Measurements from ENCODE around the gene SHROOM3.

SHROOM3 gene

DNA sequence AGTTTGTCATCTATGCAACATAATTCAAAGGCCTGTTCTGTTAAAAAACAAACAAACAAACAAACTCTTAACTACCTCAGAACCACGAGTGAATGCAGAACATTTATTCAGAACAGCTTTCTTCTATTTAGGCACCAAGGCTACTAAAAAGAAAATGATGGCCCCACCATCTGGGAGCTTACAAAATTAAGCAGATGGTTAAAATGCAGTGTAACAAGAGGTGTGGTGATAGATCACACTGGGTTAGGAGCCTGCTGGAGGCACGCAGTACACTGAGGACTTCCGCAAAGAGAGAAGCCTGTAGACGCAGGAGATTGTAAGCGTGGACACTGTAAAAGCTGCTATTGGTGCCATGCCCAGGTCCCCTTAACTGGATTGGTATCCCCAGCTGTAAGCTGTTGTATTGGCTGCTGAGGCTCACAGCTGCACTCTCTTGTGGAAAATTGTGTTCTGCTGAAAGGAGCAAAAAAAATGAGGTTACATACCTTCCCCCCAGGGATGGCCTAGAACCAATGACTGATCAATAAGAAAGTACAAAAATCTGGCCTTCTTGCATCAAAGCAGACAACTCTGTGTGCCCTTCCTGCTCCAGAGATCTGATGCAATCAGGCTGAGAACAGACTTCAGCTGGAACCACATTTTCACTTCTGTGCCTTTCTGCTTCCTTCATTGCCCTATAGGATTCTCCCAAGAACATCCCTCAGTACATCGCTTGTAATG lies 60.0 kb downstream of the SHROOM3 start:
- no peak overlapping the region for H3K27ac ChIP-seq

DNA sequence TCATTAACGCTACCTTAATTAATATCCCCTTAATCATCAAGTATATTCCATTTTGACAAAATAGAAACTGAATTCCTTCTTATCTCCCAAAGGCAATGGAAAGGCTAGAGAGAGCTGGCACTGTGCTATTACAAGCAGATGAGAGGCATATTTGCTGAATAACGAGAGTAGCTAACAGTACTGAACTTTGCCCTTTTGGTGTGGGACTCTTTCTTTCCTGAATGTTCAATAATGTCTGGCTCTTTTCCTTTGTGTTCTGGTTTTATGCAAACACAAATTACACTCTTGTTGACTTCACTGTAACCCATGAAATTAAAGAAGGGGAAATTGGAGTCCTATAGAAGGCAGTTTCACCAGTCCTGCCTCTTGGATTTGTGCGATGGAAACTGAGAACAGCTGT lies 63.5 kb downstream of the SHROOM3 start:
- H3K27ac ChIP-seq = peak overlapping the region; percentile 32; the same call in 1 of the 2 replicates
- TF ChIP-seq, protein P1, sequence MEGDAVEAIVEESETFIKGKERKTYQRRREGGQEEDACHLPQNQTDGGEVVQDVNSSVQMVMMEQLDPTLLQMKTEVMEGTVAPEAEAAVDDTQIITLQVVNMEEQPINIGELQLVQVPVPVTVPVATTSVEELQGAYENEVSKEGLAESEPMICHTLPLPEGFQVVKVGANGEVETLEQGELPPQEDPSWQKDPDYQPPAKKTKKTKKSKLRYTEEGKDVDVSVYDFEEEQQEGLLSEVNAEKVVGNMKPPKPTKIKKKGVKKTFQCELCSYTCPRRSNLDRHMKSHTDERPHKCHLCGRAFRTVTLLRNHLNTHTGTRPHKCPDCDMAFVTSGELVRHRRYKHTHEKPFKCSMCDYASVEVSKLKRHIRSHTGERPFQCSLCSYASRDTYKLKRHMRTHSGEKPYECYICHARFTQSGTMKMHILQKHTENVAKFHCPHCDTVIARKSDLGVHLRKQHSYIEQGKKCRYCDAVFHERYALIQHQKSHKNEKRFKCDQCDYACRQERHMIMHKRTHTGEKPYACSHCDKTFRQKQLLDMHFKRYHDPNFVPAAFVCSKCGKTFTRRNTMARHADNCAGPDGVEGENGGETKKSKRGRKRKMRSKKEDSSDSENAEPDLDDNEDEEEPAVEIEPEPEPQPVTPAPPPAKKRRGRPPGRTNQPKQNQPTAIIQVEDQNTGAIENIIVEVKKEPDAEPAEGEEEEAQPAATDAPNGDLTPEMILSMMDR (IDR thresholded peaks at IDR 0.05) = no peak
- TF ChIP-seq ZFX (IDR thresholded peaks at IDR 0.05; ENCODE audit: borderline replicate concordance) = no peak

More for the DNA sequence above, 60.0 kb downstream of the SHROOM3 start:
- TF ChIP-seq ZFX (IDR thresholded peaks at IDR 0.05; ENCODE audit: borderline replicate concordance) = no peak
- TF ChIP-seq, protein P1 (IDR thresholded peaks at IDR 0.05) = no peak

DNA sequence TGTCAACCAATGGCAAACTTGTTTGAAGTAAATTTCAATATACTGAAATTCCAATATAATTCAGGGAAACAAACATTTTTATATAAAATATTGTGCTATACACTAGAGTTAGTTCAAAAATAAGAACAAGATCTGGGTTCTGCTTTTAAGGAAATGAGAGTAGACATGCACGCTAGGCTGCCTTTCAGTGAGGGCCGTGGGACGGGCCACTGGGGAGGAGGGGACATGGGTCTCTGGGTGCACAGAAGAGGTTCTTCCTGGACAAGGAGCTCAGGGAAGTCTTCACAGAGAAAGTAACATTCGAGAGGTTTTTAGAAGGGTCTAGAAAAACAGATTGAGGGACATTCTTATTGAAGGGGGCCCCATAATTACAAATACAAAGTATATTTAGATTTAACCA lies 64.4 kb downstream of the SHROOM3 start:
- H3K27ac ChIP-seq = no peak overlapping the region
- TF ChIP-seq, protein P1 (IDR thresholded peaks at IDR 0.05) = no peak
- TF ChIP-seq ZFX (IDR thresholded peaks at IDR 0.05; ENCODE audit: borderline replicate concordance) = no peak

DNA sequence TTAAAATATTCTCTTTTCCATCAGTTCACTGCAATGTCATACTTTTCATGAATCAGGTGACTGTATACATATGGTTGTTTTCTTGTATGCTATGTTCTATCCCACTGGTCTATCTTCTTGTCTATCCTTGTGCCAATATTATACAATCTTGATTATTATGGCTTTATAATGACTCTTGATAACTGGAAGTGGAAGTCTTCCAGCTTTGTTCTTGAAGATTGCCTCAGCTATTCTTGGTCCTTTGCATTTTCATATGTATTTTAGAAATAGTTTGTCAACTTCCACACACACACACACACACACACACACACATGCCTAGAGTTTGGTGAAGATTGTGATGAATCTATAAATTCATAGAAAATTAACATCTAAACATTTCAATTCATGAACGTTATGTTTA lies 67.9 kb downstream of the SHROOM3 start:
- no peak for TF ChIP-seq ZFX (IDR thresholded peaks at IDR 0.05; ENCODE audit: borderline replicate concordance)
- TF ChIP-seq, protein P1 (IDR thresholded peaks at IDR 0.05) = no peak
- H3K27ac ChIP-seq = no peak overlapping the region

DNA sequence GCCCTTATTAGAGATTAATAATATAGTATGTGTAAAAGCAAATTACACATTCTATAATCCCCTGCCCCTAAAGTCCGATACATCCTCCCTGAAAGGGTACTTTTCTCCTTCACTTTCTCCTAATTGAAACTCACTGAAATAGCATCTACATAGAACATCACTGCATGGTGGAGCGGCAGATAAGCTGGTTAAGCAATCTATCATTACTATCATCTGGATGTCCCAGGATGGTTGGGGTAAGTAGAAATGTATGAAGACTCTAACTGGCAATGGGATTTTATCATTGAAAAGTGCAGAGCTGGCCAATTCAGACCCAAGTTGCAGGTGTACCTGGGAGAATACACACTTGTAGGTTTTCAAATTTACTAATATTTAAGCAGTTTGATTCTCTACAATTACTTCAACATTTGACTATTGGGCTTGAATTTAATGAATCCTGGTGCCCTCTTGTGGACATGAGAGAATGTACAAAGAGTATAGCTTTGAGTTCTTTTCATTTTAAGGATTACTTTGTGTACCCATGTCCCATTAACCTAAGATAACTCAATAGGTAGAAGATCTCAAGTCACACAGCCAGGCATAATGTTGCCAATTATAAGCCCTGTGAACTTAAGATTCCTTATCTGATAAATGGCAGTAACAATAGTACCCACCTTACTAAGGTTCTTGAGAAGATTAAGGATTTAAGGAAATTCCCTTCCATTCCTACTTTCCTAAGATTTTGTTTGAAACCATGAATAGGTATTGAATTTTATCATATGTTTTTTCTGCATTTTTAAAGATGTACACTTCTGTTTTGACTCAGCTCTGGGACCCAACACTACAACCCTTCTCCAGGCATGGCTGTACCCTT lies 69.8 kb downstream of the SHROOM3 start:
- no peak for TF ChIP-seq ZFX (IDR thresholded peaks at IDR 0.05; ENCODE audit: borderline replicate concordance)
- TF ChIP-seq, protein P1 (IDR thresholded peaks at IDR 0.05) = peak; percentile 82
- no peak overlapping the region for H3K27ac ChIP-seq

DNA sequence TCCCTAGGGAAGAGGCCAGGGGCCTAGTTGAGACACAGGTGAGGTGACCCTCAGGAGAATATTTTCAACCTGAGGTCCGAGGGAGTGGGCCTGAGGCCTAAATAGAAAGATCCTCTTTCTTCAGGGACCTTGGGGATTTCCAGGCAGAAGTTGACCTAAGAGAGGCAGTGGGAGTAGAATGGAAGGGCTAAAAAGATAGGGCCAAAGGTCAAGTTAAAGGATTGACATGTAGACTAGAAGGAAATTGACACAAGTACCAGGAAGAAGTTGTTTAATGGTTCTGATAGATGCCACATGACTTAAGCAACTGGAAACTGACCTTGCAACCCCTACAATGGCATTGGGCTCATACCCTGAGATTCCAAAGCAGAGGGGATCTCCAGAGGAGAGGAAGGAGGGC lies 76.9 kb downstream of the SHROOM3 start:
- TF ChIP-seq, protein P1 (IDR thresholded peaks at IDR 0.05) = no peak
- TF ChIP-seq ZFX (IDR thresholded peaks at IDR 0.05; ENCODE audit: borderline replicate concordance) = no peak
- no peak overlapping the region for H3K27ac ChIP-seq

DNA sequence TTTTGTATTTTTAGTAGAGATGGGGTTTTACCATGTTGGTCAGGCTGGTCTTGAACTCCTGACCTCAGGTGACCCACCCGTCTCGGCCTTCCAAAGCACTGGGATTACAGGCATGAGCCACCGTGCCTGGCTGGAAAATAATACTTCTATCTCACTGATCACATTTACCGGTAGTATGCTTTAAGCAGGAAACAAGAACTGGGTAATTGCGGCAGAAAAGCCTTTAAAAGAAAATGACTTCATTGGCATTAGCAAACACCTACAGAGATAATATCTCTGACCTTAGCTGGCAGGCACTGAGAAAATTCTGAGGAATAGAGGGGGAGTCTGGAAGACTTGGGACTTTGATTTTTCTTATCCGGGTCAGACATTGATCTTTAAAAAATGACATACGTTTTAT lies 78.5 kb downstream of the SHROOM3 start:
- no peak for TF ChIP-seq ZFX (IDR thresholded peaks at IDR 0.05; ENCODE audit: borderline replicate concordance)
- H3K27ac ChIP-seq = no peak overlapping the region
